Measurements from ENCODE around the gene AFF3.
"Not testable (repeated sequence)": the region's sequence is repeated elsewhere in the genome, so short reads cannot be mapped to it uniquely, and the experiment has no call there.

Gene AFF3

GRCh38 chr2:99960790-99961189 is 181.6 kb downstream of the AFF3 start:
- DNase-seq (ENCODE audit: low read depth) = no peak

- no peak for DNase-seq (ENCODE audit: low read depth)
These were observed 182.1 kb downstream of the AFF3 start for GRCh38 chr2:99960291-99960690.

- DNase-seq (ENCODE audit: low read depth) = no peak
These were observed 183.0 kb downstream of the AFF3 start for GRCh38 chr2:99959261-99960014.

GRCh38 chr2:99957332-99958133 is 184.9 kb downstream of the AFF3 start:
- DNase-seq (ENCODE audit: low read depth) = no peak

- DNase-seq (ENCODE audit: low read depth) = no peak
These were observed 186.0 kb downstream of the AFF3 start for GRCh38 chr2:99956232-99957030.

GRCh38 chr2:99953750-99954149 is 188.6 kb downstream of the AFF3 start:
- no peak for DNase-seq (ENCODE audit: low read depth)

- no peak for DNase-seq (ENCODE audit: low read depth)
These were observed 192.4 kb downstream of the AFF3 start for GRCh38 chr2:99949963-99950362.

GRCh38 chr2:99949530-99949929 is 192.9 kb downstream of the AFF3 start:
- no peak for DNase-seq (ENCODE audit: low read depth)

GRCh38 chr2:99948010-99948409 is 194.4 kb downstream of the AFF3 start:
- DNase-seq (ENCODE audit: low read depth) = no peak

- not testable (repeated sequence) for DNase-seq (ENCODE audit: low read depth)
These were observed 195.0 kb downstream of the AFF3 start for GRCh38 chr2:99947366-99947765.

GRCh38 chr2:99944019-99944418 is 198.4 kb downstream of the AFF3 start:
- no peak for DNase-seq (ENCODE audit: low read depth)

- no peak for DNase-seq (ENCODE audit: low read depth)
These were observed 199.6 kb downstream of the AFF3 start for GRCh38 chr2:99942561-99943347.

GRCh38 chr2:99940963-99941362 is 201.4 kb downstream of the AFF3 start:
- DNase-seq (ENCODE audit: low read depth) = no peak

- no peak for DNase-seq (ENCODE audit: low read depth)
These were observed 203.3 kb downstream of the AFF3 start for GRCh38 chr2:99939135-99939534.

GRCh38 chr2:99938250-99938649 is 204.1 kb downstream of the AFF3 start:
- no peak for DNase-seq (ENCODE audit: low read depth)

- no peak for DNase-seq (ENCODE audit: low read depth)
These were observed 206.3 kb downstream of the AFF3 start for GRCh38 chr2:99936065-99936464.

GRCh38 chr2:99935662-99936061 is 206.7 kb downstream of the AFF3 start:
- no peak for DNase-seq (ENCODE audit: low read depth)

- no peak for DNase-seq (ENCODE audit: low read depth)
These were observed 208.3 kb downstream of the AFF3 start for GRCh38 chr2:99933894-99934650.

- not testable (repeated sequence) for DNase-seq (ENCODE audit: low read depth)
These were observed 208.9 kb downstream of the AFF3 start for GRCh38 chr2:99933491-99933890.

- no peak for DNase-seq (ENCODE audit: low read depth)
These were observed 213.8 kb downstream of the AFF3 start for GRCh38 chr2:99928470-99929053.
